Trophoblast cell (in vitro differentiated cells and primary cell): ENCODE results near the gene ACOT6.
"Not testable (repeated sequence)": the region's sequence is repeated elsewhere in the genome, so short reads cannot be mapped to it uniquely, and the experiment has no call there.

Experiments used
- DNase-seq, 2 donors: peaks; one replicate each; pipeline ENCODE4 v3.0.0-alpha.2; 2016
- H2AFZ ChIP-seq: 2 replicates; pipeline ENCODE4 v1.6.1; 2013; ENCODE audit warnings: low read length, moderate library complexity, mild to moderate bottlenecking; ENCODE audit not compliant: insufficient read depth, poor library complexity
- H2AK5ac ChIP-seq: 2 replicates; pipeline ENCODE4 v1.6.1; 2013; ENCODE audit warnings: mild to moderate bottlenecking, low read length
- H2BK120ac ChIP-seq: 2 replicates; pipeline ENCODE4 v1.6.1; 2013; ENCODE audit warnings: low read length, mild to moderate bottlenecking, moderate library complexity; ENCODE audit not compliant: insufficient read depth, poor library complexity
- H2BK12ac ChIP-seq: 2 replicates; pipeline ENCODE4 v1.6.1; 2013; ENCODE audit warnings: mild to moderate bottlenecking, low read length, moderate library complexity
- H2BK5ac ChIP-seq: 2 replicates; pipeline ENCODE4 v1.6.1; 2013; ENCODE audit warnings: low read length, low read depth, moderate library complexity, mild to moderate bottlenecking; ENCODE audit not compliant: poor library complexity
- H3K14ac ChIP-seq: 2 replicates; pipeline ENCODE4 v1.6.1; 2013; ENCODE audit warnings: mild to moderate bottlenecking, low read length
- H3K18ac ChIP-seq: 2 replicates; pipeline ENCODE4 v1.6.1; 2013; ENCODE audit warnings: mild to moderate bottlenecking, low read length
- H3K23ac ChIP-seq: 2 replicates; pipeline ENCODE4 v1.6.1; 2013; ENCODE audit warnings: low read length
- H3K27ac ChIP-seq: 2 replicates; pipeline ENCODE4 v1.5.1; 2013; ENCODE audit warnings: low read depth, mild to moderate bottlenecking, inconsistent platforms, low read length, moderate library complexity
- H3K27me3 ChIP-seq: 2 replicates; pipeline ENCODE4 v1.6.1; 2013; ENCODE audit warnings: inconsistent platforms, mild to moderate bottlenecking, low read length, moderate library complexity; ENCODE audit not compliant: insufficient read depth
- H3K36me3 ChIP-seq, 2 experiments: 1 replicate in 1 of 2; 2 replicates in 1 of 2; pipeline ENCODE4 v1.6.1; 2013; ENCODE audit warnings: low read length in 2 of 2, mild to moderate bottlenecking in 2 of 2, moderate library complexity in 1 of 2; ENCODE audit not compliant: insufficient read depth in 2 of 2, control insufficient read depth in 1 of 2
- H3K4ac ChIP-seq: 2 replicates; pipeline ENCODE4 v1.6.1; 2013; ENCODE audit warnings: low read depth, mild to moderate bottlenecking, low read length, moderate library complexity
- H3K4me1 ChIP-seq, 2 experiments: 1 replicate in 1 of 2; 2 replicates in 1 of 2; pipeline ENCODE4 v1.6.1; 2013; ENCODE audit warnings: low read length in 2 of 2, mild to moderate bottlenecking in 2 of 2, moderate library complexity in 1 of 2; ENCODE audit not compliant: insufficient read depth in 2 of 2, control insufficient read depth in 1 of 2
- H3K4me2 ChIP-seq: 2 replicates; pipeline ENCODE4 v1.6.1; 2013; ENCODE audit warnings: inconsistent platforms, mild to moderate bottlenecking, low read length, moderate library complexity
- H3K4me3 ChIP-seq: 2 replicates; pipeline ENCODE4 v1.5.1; 2013; ENCODE audit warnings: mild to moderate bottlenecking, low read depth, low read length, inconsistent platforms
- H3K79me1 ChIP-seq: one replicate; pipeline ENCODE4 v1.6.1; 2013; ENCODE audit warnings: low read length
- H3K79me2 ChIP-seq: 2 replicates; pipeline ENCODE4 v1.6.1; 2013; ENCODE audit warnings: low read length, mild to moderate bottlenecking; ENCODE audit not compliant: control insufficient read depth, insufficient read depth, poor library complexity
- H3K9ac ChIP-seq: 2 replicates; pipeline ENCODE4 v1.6.1; 2013; ENCODE audit warnings: mild to moderate bottlenecking, low read length
- H3K9me3 ChIP-seq: 2 replicates; pipeline ENCODE4 v1.6.1; 2013; ENCODE audit warnings: low read depth, mild to moderate bottlenecking, control low read depth, inconsistent platforms, low read length; ENCODE audit not compliant: insufficient read depth
- H4K12ac ChIP-seq: 2 replicates; pipeline ENCODE4 v1.6.1; 2013; ENCODE audit warnings: low read depth, mild to moderate bottlenecking, low read length, moderate library complexity
- H4K8ac ChIP-seq: 2 replicates; pipeline ENCODE4 v1.6.1; 2013; ENCODE audit warnings: low read depth, mild to moderate bottlenecking, low read length, moderate library complexity
- H4K91ac ChIP-seq: one replicate; pipeline ENCODE4 v1.6.1; 2013; ENCODE audit warnings: low read depth, mild to moderate bottlenecking, low read length, moderate library complexity
- WGBS: extraction: QIAGEN DNeasy Blood & Tissue Kit; methylation state at CpG from one replicate; pipeline ENCODE4 v1.1.7; 2013; ENCODE audit warnings: missing lambda C conversion rate; ENCODE audit not compliant: insufficient read length, insufficient coverage; ENCODE audit errors: extremely low coverage; 5-methylcytosine and 5-hydroxymethylcytosine counted together

Gene ACOT6

DNA sequence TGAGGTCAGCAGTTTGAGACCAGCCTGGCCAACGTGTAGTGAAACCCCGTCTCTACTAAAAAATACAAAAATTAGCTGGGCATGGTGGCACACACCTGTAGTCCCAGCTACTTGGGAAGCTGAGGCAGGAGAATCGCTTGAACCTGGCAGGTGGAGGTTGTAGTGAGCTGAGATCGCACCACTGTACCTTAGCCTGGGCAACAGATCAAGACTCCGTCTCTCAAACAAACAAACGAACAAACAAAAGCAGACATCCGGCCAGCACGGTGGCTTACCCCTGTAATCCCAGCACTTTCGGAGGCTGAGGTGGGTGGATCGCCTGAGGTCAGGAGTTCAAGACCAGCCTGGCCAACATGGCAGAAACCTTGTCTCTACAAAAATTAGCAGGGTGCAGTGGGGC lies 24.0 kb downstream of the ACOT6 start:
- H3K79me2 ChIP-seq, H2AFZ ChIP-seq, H3K23ac ChIP-seq, H3K79me1 ChIP-seq, H2BK5ac ChIP-seq, H4K8ac ChIP-seq, H2AK5ac ChIP-seq, H3K4me2 ChIP-seq, H3K14ac ChIP-seq, H3K9ac ChIP-seq, H2BK120ac ChIP-seq, H3K18ac ChIP-seq, H3K4me3 ChIP-seq, H3K36me3 ChIP-seq, H4K91ac ChIP-seq, H3K27ac ChIP-seq, H3K9me3 ChIP-seq, H2BK12ac ChIP-seq, H3K4me1 ChIP-seq, DNase-seq, H3K4ac ChIP-seq, H4K12ac ChIP-seq, H3K27me3 ChIP-seq: not testable (repeated sequence)
- WGBS, result no CpG with 5 or more reads among the region's 10 CpGs

DNA sequence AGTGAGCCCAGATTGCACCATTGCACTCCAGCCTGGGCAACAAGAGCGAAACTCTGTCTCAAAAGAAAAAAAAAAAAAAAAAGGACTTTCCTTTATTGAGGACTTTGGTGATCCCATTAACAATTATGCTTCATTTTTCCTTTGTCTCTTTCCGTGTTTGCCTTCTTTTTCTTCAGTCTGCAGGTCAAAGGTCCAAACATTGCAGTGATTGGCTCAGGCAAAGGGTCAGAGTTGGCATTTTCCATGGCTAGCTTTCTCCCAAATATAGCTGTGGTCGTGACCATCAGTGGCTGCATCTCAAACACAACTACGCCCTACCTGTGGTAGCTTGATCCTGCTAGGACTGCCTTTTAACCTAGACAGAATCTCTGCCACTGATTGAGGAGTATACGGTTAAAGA lies 25.5 kb downstream of the ACOT6 start:
- H2AK5ac ChIP-seq, result no peak overlapping the region
- H3K9me3 ChIP-seq, result no peaks in the 10 kb centered on the region
- H3K27ac ChIP-seq, result no peak overlapping the region
- no peak overlapping the region for H3K18ac ChIP-seq
- no peaks in the 10 kb centered on the region for H3K36me3 ChIP-seq
- no peak overlapping the region for H3K9ac ChIP-seq
- H3K79me1 ChIP-seq, result no peaks in the 10 kb centered on the region
- peaks cover 3 to 7% of the 10 kb centered on the region in 2 experiments for H3K4me1 ChIP-seq
- H3K4me2 ChIP-seq, result no peak overlapping the region
- H2BK120ac ChIP-seq, result no peak overlapping the region
- no peak overlapping the region for H3K14ac ChIP-seq
- no peak overlapping the region for H3K23ac ChIP-seq
- H2BK5ac ChIP-seq, result no peak overlapping the region
- no peak overlapping the region for H4K91ac ChIP-seq
- H3K27me3 ChIP-seq, result no peaks in the 10 kb centered on the region
- no peak overlapping the region for H4K8ac ChIP-seq
- WGBS, result no CpG with 5 or more reads among the region's 5 CpGs
- H2BK12ac ChIP-seq, result no peak overlapping the region
- no peak overlapping the region for H3K4me3 ChIP-seq
- no peak overlapping the region for H3K4ac ChIP-seq
- no peak for DNase-seq
- no peak overlapping the region for H4K12ac ChIP-seq
- H2AFZ ChIP-seq, result no peak overlapping the region
- no peaks in the 10 kb centered on the region for H3K79me2 ChIP-seq

DNA sequence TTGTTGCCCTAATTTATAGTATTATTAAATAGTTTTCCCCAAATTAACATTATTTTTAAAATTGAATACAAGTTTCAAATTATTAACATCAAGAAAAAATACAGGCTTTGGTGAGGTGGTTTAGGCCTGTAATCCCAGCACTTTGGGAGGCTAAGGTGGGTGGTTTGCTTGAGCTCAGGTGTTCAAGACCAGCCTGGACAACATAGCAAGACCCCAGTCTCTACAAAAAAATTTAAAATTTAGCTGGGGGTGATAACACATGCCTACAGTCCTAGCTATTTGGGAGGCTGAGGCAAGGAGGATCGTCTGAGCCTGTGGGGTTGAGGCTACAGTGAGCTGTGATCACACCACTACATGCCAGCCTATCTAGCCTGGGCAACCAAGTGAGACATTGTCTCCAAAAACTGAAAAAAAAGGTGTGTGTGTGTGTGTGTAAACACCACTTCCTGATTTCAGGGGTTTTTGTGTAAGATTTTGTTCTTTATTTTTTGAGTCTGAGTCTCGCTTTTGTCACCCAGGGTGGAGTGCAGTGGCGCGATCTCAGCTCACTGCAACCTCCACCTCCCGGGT lies 28.6 kb downstream of the ACOT6 start:
- Histone ChIP-seq H2BK12ac (no peak overlapping the region), H3K27me3 (no peaks in the 10 kb centered on the region), H3K4me1 (peaks cover 0 to 2% of the 10 kb centered on the region in 2 experiments), H3K9me3 (no peaks in the 10 kb centered on the region), H3K18ac (no peak overlapping the region), H3K4me2 (no peak overlapping the region), H3K36me3 (no peaks in the 10 kb centered on the region), H3K79me2 (peaks cover 2% of the 10 kb centered on the region), H3K4ac (no peak overlapping the region), H2AFZ (no peak overlapping the region), H3K9ac (no peak overlapping the region), H2BK5ac (no peak overlapping the region), H3K79me1 (peaks cover 2% of the 10 kb centered on the region), H3K27ac (no peak overlapping the region), H4K91ac (no peak overlapping the region), H3K4me3 (no peak overlapping the region), H2AK5ac (no peak overlapping the region), H4K8ac (no peak overlapping the region), H4K12ac (no peak overlapping the region), H2BK120ac (no peak overlapping the region), H3K14ac (no peak overlapping the region), H3K23ac (no peak overlapping the region)
- no peak for DNase-seq
- no CpG with 5 or more reads among the region's 5 CpGs for WGBS

DNA sequence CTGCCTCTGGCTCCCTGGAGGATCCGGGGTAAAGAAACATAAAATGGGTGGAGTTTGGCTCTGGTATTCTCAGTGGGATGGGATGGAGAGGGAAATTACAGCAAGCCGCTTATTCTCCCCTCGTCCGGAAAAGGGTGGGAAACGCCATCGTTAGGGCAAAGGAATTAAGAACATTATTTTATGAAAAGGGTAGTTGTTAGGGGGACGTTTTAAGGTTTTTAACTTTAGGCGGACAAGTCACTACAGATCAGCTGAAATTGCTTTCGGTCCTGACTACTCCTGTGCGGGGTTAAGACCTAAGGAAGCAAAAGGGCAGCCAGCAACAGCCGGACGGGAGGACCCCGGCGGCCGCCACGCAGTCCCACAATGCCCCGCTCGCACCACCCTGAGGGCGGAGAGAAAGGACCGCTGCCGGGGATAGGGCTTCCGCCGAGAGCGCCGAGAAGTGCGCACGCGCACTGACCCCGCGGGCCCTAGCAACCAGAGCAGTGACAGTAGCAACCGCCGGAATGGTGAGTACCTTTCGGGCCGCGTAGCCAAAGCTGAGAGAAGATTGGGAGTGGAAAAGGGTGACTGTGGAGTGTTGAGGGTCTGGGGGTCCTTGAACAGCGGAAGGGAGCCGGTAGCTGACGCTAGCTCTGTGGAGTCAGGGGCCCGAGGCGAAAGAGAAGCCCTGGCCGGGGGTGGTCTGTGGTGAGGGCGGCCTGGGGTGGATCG lies 32.4 kb downstream of the ACOT6 start, which contains the start of gene DNAL1:
Gene DNAL1, plus strand, starts transcription at position 456 of the 717 bp plus-strand sequence. Its CDS starts 54 bp downstream, at position 510.
- Histone ChIP-seq H2BK120ac (peak within 1 kb of the TSS; percentile 55), H3K14ac (peak within 1 kb of the TSS; percentile 61), H4K8ac (peak within 1 kb of the TSS; percentile 96), H3K4me2 (peak within 1 kb of the TSS; percentile 91), H2AFZ (peak within 1 kb of the TSS; percentile 99), H3K9me3 (no peaks in the 10 kb centered on the region), H3K4me3 (peak within 1 kb of the TSS; percentile 93), H3K79me1 (peaks cover 2% of the 10 kb centered on the region), H2BK5ac (peak within 1 kb of the TSS; percentile 65), H3K4ac (peak within 1 kb of the TSS; percentile 60), H3K4me1 (peaks cover 0 to 2% of the 10 kb centered on the region in 2 experiments), H3K9ac (peak within 1 kb of the TSS; percentile 92), H3K27ac (peak within 1 kb of the TSS; percentile 61), H3K27me3 (no peaks in the 10 kb centered on the region), H2BK12ac (no peak within 1 kb of the TSS), H4K12ac (peak within 1 kb of the TSS; percentile 85), H3K18ac (peak within 1 kb of the TSS; percentile 66), H2AK5ac (no peak within 1 kb of the TSS), H3K36me3 (no peaks in the 10 kb centered on the region), H3K23ac (no peak within 1 kb of the TSS), H3K79me2 (peaks cover 2% of the 10 kb centered on the region), H4K91ac (peak within 1 kb of the TSS; percentile 68)
- peak; percentile 94 to 98 for DNase-seq
- no CpG with 5 or more reads among the region's 43 CpGs for WGBS
